ENCODE results near the gene PEX3.
"Not testable (repeated sequence)": the region's sequence is repeated elsewhere in the genome, so short reads cannot be mapped to it uniquely, and the experiment has no call there.

Gene PEX3

GRCh38 chr6:143441010-143441409 is 9.6 kb upstream of the PEX3 start:
- DNase-seq (ENCODE audit: extremely low read depth, insufficient read length) = no peak
- H3K4me3 ChIP-seq (replicated peaks; ENCODE audit: low read depth, low read length) = no peak overlapping the region
- H3K36me3 ChIP-seq (ENCODE audit: control insufficient read depth, insufficient read depth, low read length) = peaks cover 1% of the 10 kb centered on the region
- H3K27me3 ChIP-seq (replicated peaks; ENCODE audit: control insufficient read depth, insufficient read depth, low read length) = no peaks in the 10 kb centered on the region
- TF ChIP-seq CTCF (IDR thresholded peaks at IDR 0.05; ENCODE audit: insufficient read depth, low read length, poor library complexity, severe bottlenecking) = no peak

- Histone ChIP-seq H3K36me3 (ENCODE audit: control insufficient read depth, insufficient read depth, low read length) (no peaks in the 10 kb centered on the region), H3K4me3 (replicated peaks; ENCODE audit: low read depth, low read length) (no peak overlapping the region), H3K27me3 (replicated peaks; ENCODE audit: control insufficient read depth, insufficient read depth, low read length) (no peaks in the 10 kb centered on the region)
- no peak for DNase-seq (ENCODE audit: extremely low read depth, insufficient read length)
- TF ChIP-seq CTCF (IDR thresholded peaks at IDR 0.05; ENCODE audit: insufficient read depth, low read length, poor library complexity, severe bottlenecking) = no peak
Measured at GRCh38 chr6:143441680-143442545, 8.7 kb upstream of the PEX3 start.

DNA sequence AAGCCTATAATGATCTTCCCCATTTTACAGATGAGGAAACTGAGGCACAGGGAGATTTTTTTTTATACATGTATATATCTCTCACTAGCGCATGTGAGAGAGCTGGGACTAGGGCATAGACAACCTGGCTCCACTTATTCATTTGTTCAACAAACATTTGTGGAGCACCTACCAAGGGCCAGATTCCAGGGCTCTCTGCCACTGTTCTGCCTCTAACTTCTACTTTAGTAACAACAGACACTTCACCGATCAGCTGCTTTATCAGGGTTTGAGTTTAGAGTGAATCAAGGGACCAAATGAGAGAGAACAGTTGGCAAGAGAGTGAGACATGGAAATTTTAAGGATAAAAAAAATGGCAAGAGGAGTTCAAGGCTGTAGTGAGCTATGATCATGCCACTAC is 7.5 kb upstream of the PEX3 start:
- no peak for DNase-seq (ENCODE audit: extremely low read depth, insufficient read length)
- Histone ChIP-seq H3K36me3 (ENCODE audit: control insufficient read depth, insufficient read depth, low read length) (no peaks in the 10 kb centered on the region), H3K4me3 (replicated peaks; ENCODE audit: low read depth, low read length) (no peak overlapping the region), H3K27me3 (replicated peaks; ENCODE audit: control insufficient read depth, insufficient read depth, low read length) (no peaks in the 10 kb centered on the region)
- no peak for TF ChIP-seq CTCF (IDR thresholded peaks at IDR 0.05; ENCODE audit: insufficient read depth, low read length, poor library complexity, severe bottlenecking)

- H3K4me3 ChIP-seq (replicated peaks; ENCODE audit: low read depth, low read length); DNase-seq (ENCODE audit: extremely low read depth, insufficient read length); H3K36me3 ChIP-seq (ENCODE audit: control insufficient read depth, insufficient read depth, low read length); H3K27me3 ChIP-seq (replicated peaks; ENCODE audit: control insufficient read depth, insufficient read depth, low read length): not testable (repeated sequence)
Measured at GRCh38 chr6:143447865-143448264, 2.7 kb upstream of the PEX3 start.

GRCh38 chr6:143449082-143449713 is 1.4 kb upstream of the PEX3 start:
- no peak for TF ChIP-seq CTCF (IDR thresholded peaks at IDR 0.05; ENCODE audit: insufficient read depth, low read length, poor library complexity, severe bottlenecking)
- Histone ChIP-seq H3K27me3 (replicated peaks; ENCODE audit: control insufficient read depth, insufficient read depth, low read length) (no peaks in the 10 kb centered on the region), H3K4me3 (replicated peaks; ENCODE audit: low read depth, low read length) (peak overlapping the region; percentile 69), H3K36me3 (ENCODE audit: control insufficient read depth, insufficient read depth, low read length) (no peaks in the 10 kb centered on the region; the same call in 1 of the 2 replicates)
- no peak for DNase-seq (ENCODE audit: extremely low read depth, insufficient read length)

- Histone ChIP-seq H3K27me3 (replicated peaks; ENCODE audit: control insufficient read depth, insufficient read depth, low read length) (no peaks in the 10 kb centered on the region), H3K36me3 (ENCODE audit: control insufficient read depth, insufficient read depth, low read length) (no peaks in the 10 kb centered on the region; the same call in 1 of the 2 replicates), H3K4me3 (replicated peaks; ENCODE audit: low read depth, low read length) (peak overlapping the region; percentile 69)
- peak; percentile 40 for DNase-seq (ENCODE audit: extremely low read depth, insufficient read length)
- TF ChIP-seq CTCF (IDR thresholded peaks at IDR 0.05; ENCODE audit: insufficient read depth, low read length, poor library complexity, severe bottlenecking) = no peak
Measured at GRCh38 chr6:143449714-143450452, 722 bp upstream of the PEX3 start.

Measured in GM06990 (cell line).